Upper lobe of left lung (tissue), 6 donors: ENCODE measurements around the gene TOMM20. TPM values are rescaled to one million over a fixed set of nuclear protein-coding genes. Genes with fewer than 3 reads are reported as not detected.

Experiments used
- ATAC-seq, 2 donors: fragments of 200-7000 bp; cut with Tn5 transposase; one replicate each; pipeline ENCODE4 v1.9.1; 2022; ENCODE audit warnings: mild to moderate bottlenecking in 2 of 2, moderate library complexity in 2 of 2; ENCODE audit not compliant: low FRiP score in 2 of 2
- DNase-seq, 2 donors: peaks; one replicate each; pipeline ENCODE4 v3.0.0-alpha.2; 2019 to 2020
- H3K27ac ChIP-seq, 4 donors: fragments of 200-600 bp; sonication (generic); one replicate each; pipeline ENCODE4 v1.5.1; 2016 to 2019
- H3K27me3 ChIP-seq, 4 donors: fragments of 200-600 bp; sonication (generic); one replicate each; pipeline ENCODE4 v1.5.1; 2017 to 2019
- H3K36me3 ChIP-seq, 4 donors: fragments of 200-600 bp; sonication (generic); one replicate each; pipeline ENCODE4 v1.5.1; 2016 to 2019
- H3K4me1 ChIP-seq, 4 donors: fragments of 200-600 bp; sonication (generic); one replicate each; pipeline ENCODE4 v1.5.1; 2018 to 2019
- H3K4me3 ChIP-seq, 4 donors: fragments of 200-600 bp; sonication (generic); one replicate each; pipeline ENCODE4 v1.5.1; 2017 to 2019; ENCODE audit warnings: mild to moderate bottlenecking in 2 of 4, moderate library complexity in 1 of 4
- H3K9me3 ChIP-seq, 4 donors: fragments of 200-600 bp; sonication (generic); one replicate each; pipeline ENCODE4 v1.5.1; 2018 to 2019
- CTCF ChIP-seq, 6 experiments: fragments of 450-650 bp in 4 of 6; fragments of 200-600 bp in 2 of 6; sonication (generic) in 2 of 6; IDR thresholded peaks; one replicate each; pipeline ENCODE4 v1.5.1; 2016 to 2019; ENCODE audit warnings: antibody characterized with exemption in 6 of 6
- EP300 ChIP-seq, 4 donors: sonication (generic); formaldehyde crosslinking; IDR thresholded peaks; one replicate each; pipeline ENCODE4 v1.5.1; 2017; ENCODE audit warnings: antibody characterized with exemption in 4 of 4, control low read depth in 2 of 4
- POLR2A ChIP-seq, 4 donors: fragments of 450-650 bp; IDR thresholded peaks; one replicate each; pipeline ENCODE4 v1.5.1; 2016 to 2017; ENCODE audit warnings: antibody characterized with exemption in 4 of 4, mild to moderate bottlenecking in 2 of 4
- POLR2AphosphoS5 ChIP-seq, 2 donors: sonication (generic); formaldehyde crosslinking; IDR thresholded peaks; one replicate each; pipeline ENCODE4 v1.5.1; 2017; ENCODE audit warnings: antibody characterized with exemption in 2 of 2
- WGBS, 2 donors: methylation state at CpG; one replicate each; pipeline ENCODE4 v1.1.5; 2017 to 2018; 5-methylcytosine and 5-hydroxymethylcytosine counted together
- total RNA-seq, 6 donors: library from RNA; depleted of rRNA in 4 of 6; stranded (reverse); fragments of >200 nt in 4 of 6; gene quantifications; one replicate each; pipeline versions ENCODE4 v1.1.0 to v1.2.1, GENCODE V29; 2016 to 2021
- donor health status: DM: no; HTN: no; CAD: no; lungs with moderate emphysema.
- donor health status: DM: no; HTN: yes; CAD: no; lungs with severe emphysema.

TOMM20 gene
- total RNA-seq, 6 donors from 2014 or later = 37.6 to 124 (median 89.8) TPM

GRCh38 chr1:235138821-235139220 is 10.2 kb upstream of the TOMM20 start:
- DNase-seq (no peak), ATAC-seq (no peak)
- no peak overlapping the region for H3K27ac ChIP-seq
- no peaks in the 10 kb centered on the region for H3K27me3 ChIP-seq
- WGBS, 2 donors = 78 to 83% methylated on average over 2 of the region's 2 CpGs
- H3K4me1 ChIP-seq = no peaks in the 10 kb centered on the region
- no peaks in the 10 kb centered on the region for H3K9me3 ChIP-seq
- peaks cover 25 to 95% (median 79%) of the 10 kb centered on the region in 4 donors for H3K36me3 ChIP-seq
- no peak overlapping the region for H3K4me3 ChIP-seq
- no peak for TF ChIP-seq EP300 (IDR thresholded peaks at IDR 0.05)
- no peak for TF ChIP-seq CTCF (IDR thresholded peaks at IDR 0.05)
- TF ChIP-seq POLR2A (IDR thresholded peaks at IDR 0.05) = no peak
- TF ChIP-seq POLR2AphosphoS5 (IDR thresholded peaks at IDR 0.05) = no peak

GRCh38 chr1:235136111-235136510 is 7.5 kb upstream of the TOMM20 start:
- ATAC-seq = no peak
- TF ChIP-seq POLR2AphosphoS5 (IDR thresholded peaks at IDR 0.05) (no peak), CTCF (IDR thresholded peaks at IDR 0.05) (no peak), POLR2A (IDR thresholded peaks at IDR 0.05) (no peak), EP300 (IDR thresholded peaks at IDR 0.05) (no peak)
- Histone ChIP-seq H3K27me3 (no peaks in the 10 kb centered on the region), H3K9me3 (no peaks in the 10 kb centered on the region), H3K4me3 (no peak overlapping the region), H3K36me3 (peaks cover 27 to 91% (median 71%) of the 10 kb centered on the region in 4 donors), H3K27ac (no peak overlapping the region), H3K4me1 (no peaks in the 10 kb centered on the region)
- no peak for DNase-seq
- 56 to 59% methylated on average over 4 of the region's 4 CpGs for WGBS, 2 donors

GRCh38 chr1:235134171-235134570 is 5.5 kb upstream of the TOMM20 start:
- no peaks in the 10 kb centered on the region for H3K9me3 ChIP-seq
- ATAC-seq = no peak
- WGBS, 2 donors = 96 to 98% methylated on average over 12 of the region's 12 CpGs
- TF ChIP-seq POLR2A (IDR thresholded peaks at IDR 0.05) (no peak), CTCF (IDR thresholded peaks at IDR 0.05) (no peak), EP300 (IDR thresholded peaks at IDR 0.05) (no peak), POLR2AphosphoS5 (IDR thresholded peaks at IDR 0.05) (no peak)
- H3K27ac ChIP-seq = no peak overlapping the region
- H3K36me3 ChIP-seq = peaks cover 24 to 77% (median 53%) of the 10 kb centered on the region in 4 donors
- peaks cover 0 to 4% (median 2%) of the 10 kb centered on the region in 4 donors for H3K4me1 ChIP-seq
- no peaks in the 10 kb centered on the region for H3K27me3 ChIP-seq
- H3K4me3 ChIP-seq = no peak overlapping the region
- DNase-seq = no peak

- Histone ChIP-seq H3K36me3 (peaks cover 24 to 68% (median 48%) of the 10 kb centered on the region in 4 donors), H3K4me1 (peaks cover 0 to 6% (median 2%) of the 10 kb centered on the region in 4 donors), H3K4me3 (no peak overlapping the region), H3K27ac (no peak overlapping the region), H3K9me3 (no peaks in the 10 kb centered on the region), H3K27me3 (no peaks in the 10 kb centered on the region)
- ATAC-seq = no peak
- DNase-seq = no peak
- 94 to 100% methylated on average over 3 of the region's 3 CpGs for WGBS, 2 donors
- TF ChIP-seq EP300 (IDR thresholded peaks at IDR 0.05) = no peak
These were observed 4.4 kb upstream of the TOMM20 start for GRCh38 chr1:235133086-235133485.

- Histone ChIP-seq H3K4me3 (no peak overlapping the region), H3K9me3 (no peaks in the 10 kb centered on the region), H3K4me1 (peaks cover 4 to 14% (median 8%) of the 10 kb centered on the region in 4 donors), H3K27me3 (no peaks in the 10 kb centered on the region), H3K27ac (no peak overlapping the region), H3K36me3 (peaks cover 18 to 57% (median 39%) of the 10 kb centered on the region in 4 donors)
- ATAC-seq (no peak), DNase-seq (no peak)
- WGBS, 2 donors = 72 to 80% methylated on average over 6 of the region's 6 CpGs
- TF ChIP-seq CTCF (IDR thresholded peaks at IDR 0.05) (no peak), EP300 (IDR thresholded peaks at IDR 0.05) (no peak), POLR2AphosphoS5 (IDR thresholded peaks at IDR 0.05) (no peak), POLR2A (IDR thresholded peaks at IDR 0.05) (no peak)
These were observed 3.3 kb upstream of the TOMM20 start for GRCh38 chr1:235131961-235132360.
